Ishikawa (cell line): ENCODE data around the gene PTPN23.

Source experiments
- CEBPB ChIP-seq: IDR thresholded peaks from 2 replicates; pipeline ENCODE4 v1.6.1; 2012
- CREB1 ChIP-seq: IDR thresholded peaks from 2 replicates; pipeline ENCODE4 v1.6.1; 2012; ENCODE audit warnings: low read depth
- EGR1 ChIP-seq: IDR thresholded peaks from 2 replicates; pipeline ENCODE4 v1.6.1; 2012
- EP300 ChIP-seq: IDR thresholded peaks from 2 replicates; pipeline ENCODE4 v1.6.1; 2012; ENCODE audit warnings: borderline replicate concordance
- FOXM1 ChIP-seq: IDR thresholded peaks from 2 replicates; pipeline ENCODE4 v1.6.1; 2012; ENCODE audit warnings: low read depth, borderline replicate concordance
- NFIC ChIP-seq: IDR thresholded peaks from 2 replicates; pipeline ENCODE4 v1.6.1; 2012
- RAD21 ChIP-seq: IDR thresholded peaks from 2 replicates; pipeline ENCODE4 v1.6.1; 2012; ENCODE audit warnings: low read depth
- TAF1 ChIP-seq: IDR thresholded peaks from 2 replicates; pipeline ENCODE4 v1.6.1; 2012; ENCODE audit warnings: low read depth, mild to moderate bottlenecking
- TCF12 ChIP-seq: IDR thresholded peaks from 2 replicates; pipeline ENCODE4 v1.6.1; 2012; ENCODE audit warnings: low read depth
- TEAD4 ChIP-seq: IDR thresholded peaks from 2 replicates; pipeline ENCODE4 v1.6.1; 2012
- YY1 ChIP-seq: IDR thresholded peaks from 2 replicates; pipeline ENCODE4 v1.6.1; 2012; ENCODE audit warnings: low read depth
- ZBTB7A ChIP-seq: IDR thresholded peaks from 2 replicates; pipeline ENCODE4 v1.6.1; 2012; ENCODE audit warnings: low read depth
- TF ChIP-seq, protein P1 (sequence below): IDR thresholded peaks from 2 replicates; pipeline ENCODE4 v1.6.1; 2012
- TF ChIP-seq, protein P2 (sequence below): IDR thresholded peaks from 2 replicates; pipeline ENCODE4 v1.6.1; 2012
- TF ChIP-seq, protein P3 (sequence below): IDR thresholded peaks from 2 replicates; pipeline ENCODE4 v1.6.1; 2012; ENCODE audit warnings: low read depth, mild to moderate bottlenecking

Gene PTPN23

DNA sequence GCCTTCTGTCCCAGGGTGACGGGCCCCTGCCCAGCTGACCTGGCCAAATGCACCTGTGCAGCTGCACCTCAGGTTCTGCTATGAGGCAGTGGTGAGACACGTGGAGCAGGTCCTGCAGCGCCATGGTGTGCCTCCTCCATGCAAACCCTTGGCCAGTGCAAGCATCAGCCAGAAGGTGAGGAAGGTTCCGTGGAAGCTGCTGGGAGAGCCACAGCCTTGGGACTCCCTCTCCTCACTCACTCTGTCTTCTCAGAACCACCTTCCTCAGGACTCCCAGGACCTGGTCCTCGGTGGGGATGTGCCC, 31.6 kb downstream of the PTPN23 start:
- TF ChIP-seq TAF1 = no peak

DNA sequence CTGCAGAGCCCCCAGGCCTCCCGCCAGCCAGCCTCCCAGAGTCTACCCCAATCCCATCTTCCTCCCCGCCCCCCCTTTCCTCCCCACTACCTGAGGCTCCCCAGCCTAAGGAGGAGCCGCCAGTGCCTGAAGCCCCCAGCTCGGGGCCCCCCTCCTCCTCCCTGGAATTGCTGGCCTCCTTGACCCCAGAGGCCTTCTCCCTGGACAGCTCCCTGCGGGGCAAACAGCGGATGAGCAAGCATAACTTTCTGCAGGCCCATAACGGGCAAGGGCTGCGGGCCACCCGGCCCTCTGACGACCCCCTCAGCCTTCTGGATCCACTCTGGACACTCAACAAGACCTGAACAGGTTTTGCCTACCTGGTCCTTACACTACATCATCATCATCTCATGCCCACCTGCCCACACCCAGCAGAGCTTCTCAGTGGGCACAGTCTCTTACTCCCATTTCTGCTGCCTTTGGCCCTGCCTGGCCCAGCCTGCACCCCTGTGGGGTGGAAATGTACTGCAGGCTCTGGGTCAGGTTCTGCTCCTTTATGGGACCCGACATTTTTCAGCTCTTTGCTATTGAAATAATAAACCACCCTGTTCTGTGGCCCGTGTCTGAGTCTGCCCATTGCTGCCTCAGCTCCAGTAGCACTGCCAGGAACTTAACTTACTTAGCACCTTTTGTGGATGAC, 32.2 kb downstream of the PTPN23 start:
- no peak for TF ChIP-seq CREB1
- TF ChIP-seq TCF12 = no peak
- no peak for TF ChIP-seq RAD21
- TF ChIP-seq, protein P1, sequence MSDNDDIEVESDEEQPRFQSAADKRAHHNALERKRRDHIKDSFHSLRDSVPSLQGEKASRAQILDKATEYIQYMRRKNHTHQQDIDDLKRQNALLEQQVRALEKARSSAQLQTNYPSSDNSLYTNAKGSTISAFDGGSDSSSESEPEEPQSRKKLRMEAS = no peak
- no peak for TF ChIP-seq TAF1
- no peak for TF ChIP-seq ZBTB7A
- no peak for TF ChIP-seq NFIC
- TF ChIP-seq, protein P2, sequence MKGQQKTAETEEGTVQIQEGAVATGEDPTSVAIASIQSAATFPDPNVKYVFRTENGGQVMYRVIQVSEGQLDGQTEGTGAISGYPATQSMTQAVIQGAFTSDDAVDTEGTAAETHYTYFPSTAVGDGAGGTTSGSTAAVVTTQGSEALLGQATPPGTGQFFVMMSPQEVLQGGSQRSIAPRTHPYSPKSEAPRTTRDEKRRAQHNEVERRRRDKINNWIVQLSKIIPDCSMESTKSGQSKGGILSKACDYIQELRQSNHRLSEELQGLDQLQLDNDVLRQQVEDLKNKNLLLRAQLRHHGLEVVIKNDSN = no peak
- TF ChIP-seq YY1 = no peak

DNA sequence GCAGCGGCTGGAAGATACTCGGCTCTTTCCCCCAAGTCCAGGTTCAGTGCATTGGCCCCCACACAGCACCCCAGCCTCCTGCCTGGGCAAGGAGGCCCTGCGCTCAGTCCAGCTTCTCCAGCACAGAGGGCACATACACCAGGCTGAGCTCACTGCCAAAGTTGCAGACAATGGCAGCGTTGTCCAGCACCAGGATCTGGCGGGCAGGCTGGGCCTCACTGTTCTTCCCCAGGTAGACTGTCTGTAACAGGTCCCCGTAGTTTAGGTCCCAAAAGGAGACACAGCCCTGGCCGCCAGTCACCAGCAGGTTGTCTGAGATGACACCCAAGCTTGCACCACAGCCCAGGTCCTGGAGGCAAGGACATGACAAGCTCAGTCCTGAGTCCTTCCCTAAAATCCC, 32.9 kb downstream of the PTPN23 start:
- TF ChIP-seq FOXM1 = no peak
- TF ChIP-seq YY1 = no peak
- no peak for TF ChIP-seq EP300
- TF ChIP-seq, protein P3, sequence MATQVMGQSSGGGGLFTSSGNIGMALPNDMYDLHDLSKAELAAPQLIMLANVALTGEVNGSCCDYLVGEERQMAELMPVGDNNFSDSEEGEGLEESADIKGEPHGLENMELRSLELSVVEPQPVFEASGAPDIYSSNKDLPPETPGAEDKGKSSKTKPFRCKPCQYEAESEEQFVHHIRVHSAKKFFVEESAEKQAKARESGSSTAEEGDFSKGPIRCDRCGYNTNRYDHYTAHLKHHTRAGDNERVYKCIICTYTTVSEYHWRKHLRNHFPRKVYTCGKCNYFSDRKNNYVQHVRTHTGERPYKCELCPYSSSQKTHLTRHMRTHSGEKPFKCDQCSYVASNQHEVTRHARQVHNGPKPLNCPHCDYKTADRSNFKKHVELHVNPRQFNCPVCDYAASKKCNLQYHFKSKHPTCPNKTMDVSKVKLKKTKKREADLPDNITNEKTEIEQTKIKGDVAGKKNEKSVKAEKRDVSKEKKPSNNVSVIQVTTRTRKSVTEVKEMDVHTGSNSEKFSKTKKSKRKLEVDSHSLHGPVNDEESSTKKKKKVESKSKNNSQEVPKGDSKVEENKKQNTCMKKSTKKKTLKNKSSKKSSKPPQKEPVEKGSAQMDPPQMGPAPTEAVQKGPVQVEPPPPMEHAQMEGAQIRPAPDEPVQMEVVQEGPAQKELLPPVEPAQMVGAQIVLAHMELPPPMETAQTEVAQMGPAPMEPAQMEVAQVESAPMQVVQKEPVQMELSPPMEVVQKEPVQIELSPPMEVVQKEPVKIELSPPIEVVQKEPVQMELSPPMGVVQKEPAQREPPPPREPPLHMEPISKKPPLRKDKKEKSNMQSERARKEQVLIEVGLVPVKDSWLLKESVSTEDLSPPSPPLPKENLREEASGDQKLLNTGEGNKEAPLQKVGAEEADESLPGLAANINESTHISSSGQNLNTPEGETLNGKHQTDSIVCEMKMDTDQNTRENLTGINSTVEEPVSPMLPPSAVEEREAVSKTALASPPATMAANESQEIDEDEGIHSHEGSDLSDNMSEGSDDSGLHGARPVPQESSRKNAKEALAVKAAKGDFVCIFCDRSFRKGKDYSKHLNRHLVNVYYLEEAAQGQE = no peak
- no peak for TF ChIP-seq TEAD4
- TF ChIP-seq CREB1 = no peak
- no peak for TF ChIP-seq EGR1
- no peak for TF ChIP-seq CEBPB
- TF ChIP-seq NFIC = no peak
- TF ChIP-seq, protein P2 = no peak
- TF ChIP-seq TAF1 = no peak
- no peak for TF ChIP-seq RAD21
- TF ChIP-seq, protein P1 = no peak
- no peak for TF ChIP-seq ZBTB7A
- TF ChIP-seq TCF12 = no peak

DNA sequence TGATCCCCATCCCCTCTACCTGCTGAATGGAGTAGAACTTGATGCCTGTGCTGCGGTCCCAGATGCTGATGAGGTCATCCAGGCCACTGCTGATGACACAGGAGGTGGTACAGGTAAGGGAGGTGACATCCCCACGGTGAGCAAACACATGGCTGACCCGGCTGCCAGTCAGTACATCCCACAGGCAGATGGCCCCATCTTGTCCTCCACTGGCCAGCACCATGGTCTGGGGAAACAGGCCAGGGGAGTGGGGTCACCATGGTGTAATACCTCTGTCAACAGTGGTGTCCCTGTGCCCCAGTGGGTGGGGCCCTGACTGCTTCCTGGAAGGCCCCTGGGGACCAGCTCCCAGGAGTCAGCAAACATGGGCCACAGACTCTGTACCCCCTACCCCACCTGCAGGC, 33.3 kb downstream of the PTPN23 start:
- no peak for TF ChIP-seq TEAD4

DNA sequence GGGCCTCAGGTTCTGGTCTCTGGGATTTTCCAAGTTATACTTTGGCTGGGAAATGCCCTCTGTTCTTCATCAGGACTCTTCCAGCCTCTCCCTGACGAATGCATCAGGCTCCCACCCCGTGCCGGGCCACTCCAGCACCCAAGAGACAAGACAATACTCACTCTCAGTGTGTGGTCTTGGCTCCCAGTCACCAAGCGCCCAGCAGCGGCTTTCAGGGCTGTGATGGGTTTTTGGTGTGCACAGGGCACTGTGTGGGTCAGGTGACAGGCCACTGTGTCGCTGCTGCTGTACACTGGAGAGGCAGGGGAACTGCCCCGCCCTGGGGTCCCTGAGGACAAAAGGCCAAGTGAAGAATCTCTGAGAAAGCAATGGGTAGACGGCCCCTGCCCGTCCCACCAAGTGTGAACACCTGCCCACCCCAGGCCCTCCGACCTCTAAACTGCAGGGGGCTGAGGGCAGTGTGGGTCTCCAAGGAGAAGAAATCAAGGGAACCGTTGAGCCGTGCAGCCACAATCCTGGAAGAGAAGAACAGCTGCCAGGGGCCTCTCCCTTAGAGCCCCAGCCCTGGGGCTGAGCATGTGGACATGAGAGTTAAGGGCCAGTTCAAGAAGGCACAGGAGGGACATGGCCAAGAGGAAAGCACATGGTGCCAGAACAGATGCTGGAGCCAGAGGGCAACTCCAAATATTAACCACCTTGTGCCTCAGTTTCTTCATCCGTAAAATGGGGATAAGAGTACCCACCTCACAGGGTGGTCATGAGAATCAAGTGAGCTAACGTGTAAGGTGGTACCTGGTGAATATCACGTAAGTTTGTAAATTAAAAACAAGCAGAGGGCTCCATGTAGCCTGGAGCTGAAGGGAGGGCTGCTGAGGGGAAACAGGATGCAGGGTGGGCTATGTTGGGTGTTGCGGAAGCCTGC, 34.1 kb downstream of the PTPN23 start:
- TF ChIP-seq CEBPB = no peak
- no peak for TF ChIP-seq TCF12
- TF ChIP-seq CREB1 = no peak
- no peak for TF ChIP-seq TEAD4
- no peak for TF ChIP-seq TAF1
- no peak for TF ChIP-seq ZBTB7A
- no peak for TF ChIP-seq FOXM1
- no peak for TF ChIP-seq RAD21
- TF ChIP-seq EP300 = no peak
- TF ChIP-seq, protein P1 = no peak
- TF ChIP-seq, protein P2 = no peak
- TF ChIP-seq, protein P3 = no peak
- no peak for TF ChIP-seq YY1
- no peak for TF ChIP-seq NFIC
- TF ChIP-seq EGR1 = no peak
